Stimulated activated CD4-positive, alpha-beta T cell treated with anti-CD3 and anti-CD28 coated beads, Interleukin-2, amount 100 ng/mL, for 4 hours (primary cell): ENCODE data around the gene NDUFAF8.

Experiments
- DNase-seq: peaks from one replicate; pipeline ENCODE4 v3.0.0-alpha.2; 2020; ENCODE audit warnings: low read depth

NDUFAF8 gene

DNA sequence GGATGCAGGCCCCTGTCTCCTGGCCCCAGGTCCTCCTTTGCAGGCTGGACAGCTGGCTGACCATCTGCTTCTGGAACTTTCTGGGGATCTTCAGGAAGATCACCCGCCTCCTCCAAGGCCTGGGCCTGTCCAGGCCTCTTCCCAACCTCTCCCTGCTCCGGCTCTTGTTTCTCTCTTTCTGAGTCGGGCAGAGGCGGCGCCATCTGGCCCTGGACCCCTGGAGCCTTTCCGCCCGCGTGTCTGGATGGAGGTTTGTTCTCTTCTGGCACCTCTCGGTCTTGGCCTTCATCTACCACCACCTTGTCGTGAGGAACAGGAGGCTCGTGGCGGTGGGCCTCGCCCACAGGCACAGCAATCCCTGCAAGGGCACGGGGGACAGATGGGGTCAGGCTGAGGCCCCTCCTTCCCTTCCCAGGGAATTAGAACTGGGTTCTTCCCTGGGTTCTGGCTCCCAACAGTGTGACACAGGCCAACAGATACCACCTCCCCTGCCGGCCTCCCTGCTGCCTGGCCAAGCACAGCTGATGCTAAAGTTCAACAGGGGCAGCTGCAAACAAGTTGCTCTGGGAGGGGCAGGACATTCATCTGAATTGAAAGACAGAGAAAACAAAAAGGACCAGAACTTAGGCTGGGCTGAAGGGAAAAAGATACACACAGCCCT lies 13.3 kb downstream of the NDUFAF8 start:
- DNase-seq: no peak

DNA sequence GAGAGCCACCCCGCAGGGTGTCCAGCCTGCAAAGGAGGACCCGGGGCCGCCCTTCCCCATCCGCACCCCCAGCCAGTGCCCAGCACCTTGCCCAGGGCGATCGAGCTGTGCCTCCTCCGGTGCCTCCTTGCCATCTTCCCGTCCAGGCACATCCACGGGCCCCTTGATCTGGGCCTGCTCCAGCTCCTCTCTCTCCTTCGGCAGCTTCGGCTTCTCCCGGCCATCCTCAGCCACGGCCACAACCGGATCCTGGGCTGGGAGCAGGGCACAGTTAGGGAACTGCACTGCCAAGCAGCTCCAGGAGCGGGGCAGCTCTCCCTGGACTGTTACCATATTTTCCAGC lies 13.8 kb downstream of the NDUFAF8 start:
- DNase-seq: no peak

DNA sequence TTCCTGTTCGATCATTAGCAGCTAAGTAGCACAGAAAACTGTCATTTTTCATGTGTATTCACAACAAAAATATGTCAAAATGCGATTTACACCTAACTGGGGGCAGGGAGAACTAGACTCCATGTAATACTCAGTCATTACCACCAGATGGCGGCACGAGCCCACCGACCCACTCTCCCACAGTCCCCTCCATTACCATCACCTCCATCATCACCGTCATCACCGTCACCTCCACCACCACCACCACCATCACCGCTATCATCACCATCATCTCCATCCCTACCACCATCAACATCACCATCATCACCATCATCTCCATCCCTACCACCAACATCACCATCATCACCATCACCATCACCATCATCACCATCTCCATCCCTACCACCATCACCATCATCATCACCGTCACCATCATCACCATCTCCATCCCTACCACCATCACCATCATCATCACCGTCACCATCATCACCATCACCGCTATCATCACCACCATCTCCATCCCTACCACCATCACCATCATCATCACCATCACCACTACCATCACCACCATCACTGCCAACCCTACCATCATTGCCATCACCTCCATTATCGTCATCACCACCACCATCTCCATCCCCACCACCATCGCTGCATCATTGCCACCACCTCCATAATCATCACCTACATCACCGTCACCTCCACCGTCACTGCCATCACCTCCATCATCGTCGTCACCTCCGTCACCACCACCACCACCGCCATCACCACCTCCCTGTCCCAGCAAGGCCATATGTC lies 14.4 kb downstream of the NDUFAF8 start:
- peak; percentile 46 for DNase-seq

DNA sequence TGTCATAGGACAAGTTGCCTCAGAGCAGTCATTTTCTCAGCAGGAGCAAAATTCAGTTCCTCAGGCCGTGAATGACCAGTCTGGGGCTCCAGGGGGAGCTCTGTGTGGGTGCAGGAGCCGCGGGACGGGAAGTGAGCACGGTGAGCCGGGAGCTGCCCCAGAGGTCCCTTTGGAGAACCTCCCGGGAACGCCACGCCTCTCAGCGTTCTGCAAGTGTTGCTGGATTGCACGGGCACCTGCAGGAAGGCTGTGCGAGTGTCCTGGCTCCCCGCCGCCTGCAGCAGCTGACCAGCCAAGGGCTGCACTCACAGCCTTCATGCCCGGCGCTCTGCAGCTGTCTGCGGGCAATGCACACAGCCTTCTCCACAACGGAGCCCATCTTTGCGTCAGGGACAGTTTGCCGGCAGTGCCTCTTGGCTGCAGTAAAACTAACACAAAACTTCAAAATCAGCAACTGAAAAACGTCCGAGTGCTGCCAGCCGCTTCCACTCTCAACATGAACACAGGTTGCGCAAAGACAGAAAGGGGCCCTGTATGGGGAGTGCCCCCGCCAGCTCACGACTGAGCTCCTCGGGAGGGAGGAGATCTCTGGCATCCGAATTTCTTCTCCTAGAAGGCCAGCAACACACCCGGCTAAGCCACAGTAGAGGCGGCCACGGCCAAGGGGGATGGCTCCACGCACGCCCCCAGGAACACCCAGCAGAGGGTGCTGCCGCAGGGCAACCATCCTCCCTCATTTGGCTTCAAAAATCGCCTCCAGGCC lies 16.0 kb downstream of the NDUFAF8 start:
- no peak for DNase-seq

DNA sequence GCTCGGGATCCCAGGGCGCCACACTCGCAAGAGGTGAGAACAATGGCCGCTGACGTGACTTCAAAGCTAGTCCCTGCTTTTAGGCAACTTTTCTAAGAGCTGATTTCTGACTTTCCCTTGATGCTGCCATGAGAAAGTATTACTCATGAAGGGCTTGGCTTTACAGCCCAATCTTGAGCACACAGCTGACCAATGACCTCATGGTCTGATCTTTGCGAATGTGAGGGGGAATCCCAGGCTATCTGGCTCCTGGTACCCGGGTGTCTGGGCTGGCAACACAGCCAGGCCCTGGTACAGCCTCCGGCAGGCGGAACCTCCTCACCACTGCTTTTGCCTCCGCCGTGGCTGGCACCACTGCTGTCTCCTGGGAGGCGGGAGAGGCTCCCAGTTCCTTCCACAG lies 17.5 kb downstream of the NDUFAF8 start:
- no peak for DNase-seq

DNA sequence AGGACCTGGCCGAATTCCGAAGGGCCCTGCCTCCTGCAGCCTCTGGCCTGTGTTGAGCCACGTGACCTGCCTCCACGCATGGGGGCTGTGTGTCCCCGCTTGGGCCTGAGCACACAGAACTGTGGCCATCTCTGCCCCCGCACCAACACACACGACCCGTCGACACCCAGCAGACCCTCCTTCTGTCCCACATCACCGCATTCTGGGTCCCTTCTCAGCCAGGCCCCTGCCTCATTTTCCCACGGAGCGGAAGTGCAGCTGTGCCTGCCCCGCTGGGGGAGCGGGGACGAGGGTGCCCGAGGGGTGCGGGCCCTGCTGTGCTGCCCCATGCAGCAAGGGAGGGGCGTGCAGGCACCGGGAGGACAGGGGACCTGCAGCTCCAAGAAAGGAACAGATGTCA lies 18.4 kb downstream of the NDUFAF8 start:
- no peak for DNase-seq

DNA sequence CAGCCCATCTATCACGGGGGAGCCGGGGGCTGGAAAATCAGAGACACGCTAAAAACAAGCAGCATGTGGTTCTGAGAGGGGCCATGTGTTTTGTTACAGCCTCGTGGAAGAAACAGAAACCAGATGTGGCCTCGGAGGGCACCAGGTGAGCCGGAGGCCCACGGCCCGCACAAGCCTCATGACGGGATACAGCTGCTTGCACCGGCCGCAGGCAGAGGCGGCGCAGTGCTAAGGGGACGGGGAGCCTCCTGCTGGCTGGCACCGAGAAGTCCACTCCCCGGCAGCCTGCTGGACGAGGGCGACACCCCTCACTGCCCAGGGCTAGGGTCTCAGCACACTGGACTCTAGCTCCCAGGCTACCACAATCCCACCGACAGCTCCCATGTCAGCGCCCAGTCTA lies 19.2 kb downstream of the NDUFAF8 start:
- no peak for DNase-seq

DNA sequence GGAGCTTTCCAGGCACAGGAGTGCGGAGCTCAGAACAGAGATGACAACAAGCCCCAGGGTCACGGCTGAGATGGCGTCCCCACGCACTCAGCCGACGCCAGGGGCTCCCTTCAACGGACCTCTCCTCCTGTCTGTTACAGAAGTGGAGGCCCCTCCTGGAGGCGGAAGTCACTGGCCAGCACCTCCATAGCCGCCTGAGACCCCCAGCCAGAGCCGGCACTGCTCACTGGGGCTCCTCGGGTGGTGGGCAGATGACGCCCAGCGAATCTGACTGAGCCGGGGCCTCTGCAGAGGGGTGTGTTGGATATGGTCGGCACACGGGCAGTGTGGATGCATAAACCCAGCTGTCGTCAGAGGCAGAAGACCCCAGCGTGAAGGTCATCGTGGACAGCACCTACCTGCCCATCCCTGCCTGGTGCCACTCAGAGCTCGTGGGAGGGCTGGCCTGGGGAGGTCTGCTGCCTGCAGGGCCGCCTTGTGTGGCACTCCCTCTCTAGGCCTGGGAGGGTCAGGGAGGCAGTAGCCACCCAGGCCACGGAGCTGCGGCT lies 20.0 kb downstream of the NDUFAF8 start:
- no peak for DNase-seq

DNA sequence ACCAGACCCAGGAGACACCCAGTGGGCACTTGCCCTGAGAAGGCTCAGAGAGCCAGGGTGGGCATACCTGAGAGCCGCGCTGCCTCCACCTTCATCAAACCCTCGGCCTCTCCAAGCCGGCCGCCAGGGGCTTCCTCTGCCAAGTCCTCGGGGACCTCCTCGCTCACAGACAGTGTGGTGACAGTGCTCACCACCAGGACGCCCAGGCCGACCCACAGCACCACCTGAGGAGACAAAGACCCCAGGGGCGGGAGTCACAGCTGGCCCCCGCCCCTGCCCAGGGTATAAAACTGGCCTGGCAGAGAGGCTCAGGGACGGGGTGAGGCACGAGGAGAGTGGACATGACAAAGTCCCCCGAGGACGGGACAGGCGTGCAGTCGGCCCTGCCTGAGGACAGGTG lies 21.1 kb downstream of the NDUFAF8 start:
- DNase-seq: no peak

DNA sequence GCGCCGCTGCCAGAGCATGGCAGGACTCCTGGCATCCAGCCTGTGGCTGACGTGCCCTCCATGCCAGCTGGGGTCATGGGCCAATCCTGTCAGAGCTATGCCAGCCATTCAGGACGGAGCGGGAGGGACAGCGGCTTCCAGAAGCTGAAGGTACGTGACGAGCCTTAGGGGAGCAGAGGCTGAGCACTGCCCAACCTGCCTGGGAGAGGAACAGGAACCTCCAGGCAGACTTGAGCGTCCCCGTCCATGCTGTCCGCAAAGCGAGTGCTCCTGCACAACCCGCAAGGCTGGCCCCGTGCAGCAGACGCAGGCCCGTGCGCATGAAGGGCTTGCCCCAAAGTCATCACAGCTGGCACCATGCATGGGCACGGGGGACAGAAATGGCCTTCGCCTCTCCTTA lies 21.5 kb downstream of the NDUFAF8 start:
- DNase-seq: no peak

DNA sequence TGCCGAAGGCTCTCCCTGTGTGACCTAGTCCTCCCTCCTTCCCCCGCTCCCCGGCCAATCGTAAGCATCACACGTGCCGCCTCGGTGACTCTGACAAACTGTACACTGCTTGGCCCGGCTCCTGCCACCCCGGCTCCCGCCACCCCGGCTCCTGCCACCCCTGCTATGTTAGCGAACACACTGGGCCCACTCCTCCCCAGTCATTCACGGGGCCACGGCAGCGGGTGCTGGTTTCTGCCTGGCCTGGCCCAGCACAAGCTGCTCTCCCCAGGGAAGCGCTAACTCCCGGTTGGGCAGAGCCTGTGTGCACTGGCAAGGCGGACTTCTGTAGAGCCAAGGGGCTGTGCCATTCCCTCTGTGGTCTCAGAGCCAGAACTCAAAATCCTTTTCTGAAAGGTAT lies 22.0 kb downstream of the NDUFAF8 start:
- DNase-seq: no peak

DNA sequence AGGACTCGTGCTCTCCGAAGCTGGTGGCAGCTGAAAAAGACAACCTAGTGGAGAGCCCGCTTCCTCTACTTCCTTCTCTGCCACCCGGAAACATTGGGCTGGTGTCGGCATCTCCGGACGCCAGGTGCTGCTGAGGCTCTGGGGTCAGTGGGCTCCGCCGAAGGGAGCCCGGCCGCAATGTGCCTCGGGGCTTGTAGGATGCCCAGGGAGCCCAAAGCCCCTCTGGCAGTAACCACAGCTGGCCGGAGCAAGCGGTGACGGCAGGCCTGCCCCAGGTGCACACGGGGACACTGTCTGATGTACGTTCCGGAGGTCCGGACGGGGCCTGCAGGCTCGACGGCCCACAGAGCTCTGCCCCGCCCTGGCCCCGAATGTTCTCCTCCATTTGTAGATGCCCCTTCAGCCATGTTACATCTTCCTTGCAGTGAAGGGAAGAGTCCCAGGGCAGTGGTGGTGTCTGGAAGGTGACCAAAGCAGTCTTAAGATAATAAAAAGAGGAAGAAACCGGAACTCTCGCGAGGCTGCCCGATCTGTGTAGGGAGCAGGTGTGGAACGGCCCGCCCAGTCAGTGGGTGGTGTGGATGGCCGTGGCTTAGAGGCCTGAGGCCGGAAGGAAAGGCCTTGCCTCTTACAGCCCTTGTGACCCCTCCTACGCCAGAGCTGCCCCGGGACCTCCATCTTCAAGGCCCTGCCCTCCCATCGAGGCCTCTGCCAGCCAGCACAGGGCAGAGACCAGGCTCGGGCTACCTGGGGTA lies 22.6 kb downstream of the NDUFAF8 start:
- no peak for DNase-seq

DNA sequence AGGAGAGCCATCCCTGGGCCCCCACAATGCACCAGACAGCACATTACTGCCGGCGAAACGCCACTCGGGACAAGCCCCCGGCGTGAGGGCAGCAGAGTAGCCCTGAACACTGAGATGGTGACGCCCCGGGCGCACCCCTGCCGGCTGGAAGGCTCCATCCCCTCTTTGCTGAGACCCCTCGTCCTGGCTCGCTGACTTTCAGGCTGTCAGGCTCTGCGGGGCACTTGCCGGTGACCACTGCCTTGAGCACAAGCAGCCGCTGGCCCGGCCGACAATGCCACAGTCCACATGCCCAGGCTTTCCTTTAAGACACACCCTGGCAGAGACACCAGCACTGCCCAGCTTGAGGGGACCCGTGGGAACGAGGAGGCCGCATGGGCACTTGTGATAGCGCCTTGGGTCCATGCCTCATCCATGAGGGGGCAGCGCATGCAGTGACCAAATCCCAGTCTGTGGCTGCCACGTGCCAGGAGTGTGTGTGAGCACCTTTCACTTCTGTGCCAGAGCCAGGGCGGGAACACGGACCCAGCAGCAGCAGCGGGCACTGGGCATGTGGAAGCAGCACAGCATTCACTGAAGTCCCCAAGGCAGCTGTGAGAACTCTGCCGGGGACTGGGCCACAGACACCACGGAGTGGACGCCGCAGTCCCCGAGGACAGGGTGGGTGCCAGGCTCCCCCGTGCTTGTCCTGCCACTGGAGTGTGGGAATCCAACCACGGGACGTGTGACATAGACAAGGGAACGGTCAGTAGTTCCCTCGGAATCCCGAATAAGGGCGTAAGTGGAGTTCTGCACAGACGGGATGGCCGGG lies 24.5 kb downstream of the NDUFAF8 start:
- no peak for DNase-seq

DNA sequence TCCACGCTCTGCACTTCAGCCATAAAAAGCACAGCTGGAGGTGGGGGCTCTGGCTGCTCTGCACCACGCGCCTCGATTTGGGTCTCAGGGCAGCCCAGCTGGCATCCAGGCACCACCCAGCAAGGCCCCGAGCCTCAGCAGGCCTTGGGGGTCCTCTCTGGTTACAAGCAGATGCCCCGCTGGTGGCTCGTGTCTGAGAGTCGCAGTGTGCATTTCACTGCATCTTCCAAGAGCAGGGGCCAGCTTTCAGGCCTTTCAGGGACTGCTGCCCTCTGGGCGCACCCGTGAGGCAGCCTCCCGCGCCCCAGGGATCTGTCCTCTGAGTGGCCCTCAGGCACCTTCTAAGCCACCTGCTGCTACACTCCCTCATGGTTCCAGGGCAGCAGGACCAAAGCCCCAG lies 25.5 kb downstream of the NDUFAF8 start:
- no peak for DNase-seq

DNA sequence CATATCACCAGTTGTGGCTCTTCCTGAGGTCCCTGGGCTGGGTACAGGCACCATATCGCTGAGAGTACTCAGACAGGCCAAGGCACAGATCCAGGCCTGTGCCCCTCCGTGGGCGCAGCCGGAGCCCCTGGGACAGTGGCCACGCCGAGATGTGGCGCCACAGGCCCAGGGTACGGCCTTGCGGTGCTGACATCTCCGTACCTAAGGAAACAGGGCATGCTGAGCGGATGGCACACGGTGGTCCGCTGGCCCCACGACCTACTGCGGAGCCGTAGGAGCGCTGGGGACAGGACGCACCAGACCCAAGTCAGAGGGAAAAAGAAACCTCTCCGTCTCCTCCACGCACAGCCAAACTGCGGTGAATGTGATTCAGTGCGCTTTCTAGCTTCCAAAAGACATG lies 26.5 kb downstream of the NDUFAF8 start:
- DNase-seq: no peak

DNA sequence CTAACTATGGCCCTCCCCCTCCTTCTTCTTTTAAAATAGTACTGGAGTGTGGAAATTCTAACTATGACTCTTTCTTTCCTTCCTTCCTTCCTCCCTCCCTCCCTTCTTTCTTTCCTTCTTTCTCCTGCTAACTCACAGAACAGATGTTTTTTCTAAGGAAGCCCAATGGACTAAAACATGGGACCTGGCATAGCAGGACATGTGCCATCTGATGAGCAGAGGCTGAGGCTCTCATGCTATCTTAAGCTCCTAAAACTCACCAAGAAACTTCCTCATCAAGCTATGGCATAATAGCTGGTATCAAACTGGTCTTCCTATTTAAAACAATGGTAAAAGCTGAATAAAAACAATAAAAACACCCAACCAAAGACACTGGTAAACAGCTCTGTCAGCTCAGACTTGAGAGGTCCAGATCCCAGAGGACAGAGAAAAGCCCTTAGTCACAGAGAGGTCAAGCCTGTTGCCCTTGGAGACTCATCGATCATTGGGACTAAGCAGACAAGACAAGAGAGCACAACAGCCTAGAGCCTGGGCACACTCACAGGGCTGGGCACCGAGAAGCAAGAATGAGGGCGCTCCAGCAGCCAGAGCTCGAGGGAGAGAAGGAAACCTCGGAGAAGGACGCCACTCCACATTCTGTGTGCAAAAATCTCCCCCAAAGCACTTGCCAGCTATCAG lies 28.4 kb downstream of the NDUFAF8 start:
- no peak for DNase-seq

DNA sequence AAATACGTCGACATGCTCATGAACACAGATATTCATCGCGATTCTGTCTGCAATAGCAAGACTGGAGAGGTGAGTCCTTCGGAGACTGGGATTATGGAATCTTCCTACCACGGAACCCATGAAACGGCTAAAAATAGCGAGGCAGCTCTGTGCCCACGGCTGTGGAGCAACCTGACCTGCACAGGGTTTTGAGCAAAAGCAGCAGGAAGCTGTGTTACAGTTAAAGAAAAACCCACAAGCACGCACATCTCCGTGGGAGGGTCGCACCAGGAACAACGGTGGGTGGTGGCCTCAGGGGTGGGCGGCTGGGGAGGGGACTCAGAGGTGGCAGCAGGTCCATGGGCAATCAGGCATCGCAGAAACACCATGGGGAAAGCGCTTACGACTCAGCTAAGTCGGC lies 31.2 kb downstream of the NDUFAF8 start:
- DNase-seq: no peak

DNA sequence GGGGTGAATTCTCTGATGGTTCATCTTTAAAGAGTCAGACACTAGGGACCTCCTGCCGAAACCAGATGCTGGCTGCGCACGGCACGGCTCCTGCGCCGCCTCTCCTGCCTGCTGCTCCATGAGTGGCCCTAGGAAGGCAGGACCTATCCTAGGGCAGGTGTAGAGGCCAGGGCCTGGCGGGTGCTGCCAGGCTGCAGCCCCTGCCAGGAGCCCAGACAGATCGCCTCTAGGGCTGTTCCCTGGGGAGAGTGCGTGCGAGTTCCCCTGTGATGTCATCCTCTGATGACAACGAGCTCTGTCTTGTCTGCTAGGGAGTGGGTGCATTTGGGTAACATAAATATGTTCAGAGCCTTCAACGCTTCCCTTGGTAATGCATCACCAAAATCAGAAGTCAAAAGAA lies 32.1 kb downstream of the NDUFAF8 start:
- DNase-seq: no peak

DNA sequence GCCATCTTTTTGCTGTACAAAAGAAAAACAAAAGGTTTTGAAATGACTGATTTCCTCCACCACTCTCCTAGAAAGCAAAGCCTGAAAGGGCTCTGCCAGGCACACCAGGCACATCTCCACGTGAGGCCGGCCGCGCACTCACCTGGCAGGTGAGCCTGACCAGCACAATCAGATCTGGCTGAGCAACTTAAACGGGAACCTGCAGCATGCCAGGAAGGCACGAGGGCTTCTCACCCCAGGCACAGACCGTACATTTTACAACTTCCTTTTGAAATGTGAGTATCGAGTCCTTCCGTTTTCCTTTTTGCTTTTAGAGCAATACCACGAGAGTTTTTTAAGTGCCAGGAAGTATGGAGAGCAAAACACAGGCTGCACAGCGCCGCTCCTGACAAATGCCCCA lies 33.5 kb downstream of the NDUFAF8 start:
- no peak for DNase-seq

DNA sequence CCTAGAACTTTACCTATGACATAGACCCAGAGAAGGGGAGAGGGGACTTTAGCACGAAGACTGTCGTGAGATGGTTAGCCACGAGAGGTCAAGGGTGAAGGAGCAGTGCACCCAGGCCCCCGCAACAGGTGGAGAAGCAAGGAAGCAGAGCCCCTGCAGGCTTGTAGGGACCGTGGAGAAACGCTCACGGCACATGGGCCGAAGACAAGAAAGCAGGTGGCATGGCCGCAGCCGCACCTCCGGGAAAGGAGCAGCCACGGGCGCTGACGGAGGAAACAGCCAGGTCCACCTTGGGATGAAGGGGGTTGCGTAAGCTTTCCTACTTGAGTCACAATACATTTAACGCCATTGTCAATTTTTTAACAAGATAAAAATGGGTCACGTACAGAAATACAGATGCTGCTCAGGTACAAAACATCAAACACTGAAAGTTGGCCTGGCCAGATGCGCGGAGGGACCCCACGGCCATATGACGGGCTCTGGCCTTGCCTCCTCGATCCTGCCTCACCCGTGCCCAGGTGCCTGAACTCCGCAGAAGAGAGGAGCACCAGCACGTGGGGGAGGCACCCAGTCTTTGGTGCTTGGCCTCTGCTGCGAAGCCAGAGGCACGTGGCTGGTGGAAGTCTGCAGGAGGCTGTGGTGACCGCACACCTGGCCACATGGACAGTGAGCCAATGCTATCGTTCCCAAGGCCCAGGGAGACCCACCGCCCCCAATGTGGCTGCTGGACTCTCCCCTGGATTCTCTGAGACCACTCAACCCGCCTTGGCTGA lies 34.8 kb downstream of the NDUFAF8 start:
- DNase-seq: no peak
